H4 (cell line): ENCODE results near the gene DNAI2. TPM values are rescaled to one million over a fixed set of nuclear protein-coding genes. Genes with fewer than 3 reads are reported as not detected.

Source experiments
- DNase-seq: peaks from one replicate; pipeline ENCODE4 v3.0.0-alpha.2; 2015; ENCODE audit warnings: low spot score
- total RNA-seq: library from RNA; depleted of rRNA; stranded (reverse); fragments of >200 nt; shearing (Covaris generic); gene quantifications from 2 replicates; pipeline ENCODE4 v1.2.3, GENCODE V29; 2014; rRNA removed

DNAI2 gene
- total RNA-seq = not detected in 2 replicates

GRCh38 chr17:74274060-74274708 is at the start of gene DNAI2:
TSS of gene DNAI2 (plus strand) at chr17:74274234. CDS start at chr17:74281818, 7,584 bp downstream.
- DNase-seq = no peak

GRCh38 chr17:74224959-74225725 is 48.9 kb upstream of the DNAI2 start:
- DNase-seq = no peak

- DNase-seq = no peak
Observed at GRCh38 chr17:74226252-74226651, 47.8 kb upstream of the DNAI2 start.

GRCh38 chr17:74227271-74228080 is 46.6 kb upstream of the DNAI2 start:
- DNase-seq = no peak

GRCh38 chr17:74228306-74228978 is 45.6 kb upstream of the DNAI2 start:
- no peak for DNase-seq

- no peak for DNase-seq
Observed at GRCh38 chr17:74230896-74231295, 43.1 kb upstream of the DNAI2 start.

GRCh38 chr17:74231928-74232907 is 41.8 kb upstream of the DNAI2 start:
- DNase-seq = no peak

- DNase-seq = no peak
Observed at GRCh38 chr17:74233937-74234336, 40.1 kb upstream of the DNAI2 start.

- no peak for DNase-seq
Observed at GRCh38 chr17:74234486-74234885, 39.5 kb upstream of the DNAI2 start.

- no peak for DNase-seq
Observed at GRCh38 chr17:74235040-74235581, 38.9 kb upstream of the DNAI2 start.

GRCh38 chr17:74235911-74236371 is 38.1 kb upstream of the DNAI2 start:
- DNase-seq = no peak

- no peak for DNase-seq
Observed at GRCh38 chr17:74237321-74237720, 36.7 kb upstream of the DNAI2 start.

- no peak for DNase-seq
Observed at GRCh38 chr17:74239172-74239571, 34.9 kb upstream of the DNAI2 start.

GRCh38 chr17:74240618-74241205 is 33.3 kb upstream of the DNAI2 start:
- DNase-seq = no peak

- DNase-seq = no peak
Observed at GRCh38 chr17:74241431-74241830, 32.6 kb upstream of the DNAI2 start.

- no peak for DNase-seq
Observed at GRCh38 chr17:74241847-74242246, 32.2 kb upstream of the DNAI2 start.

- no peak for DNase-seq
Observed at GRCh38 chr17:74243013-74243755, 30.9 kb upstream of the DNAI2 start.

- DNase-seq = no peak
Observed at GRCh38 chr17:74244128-74244527, 29.9 kb upstream of the DNAI2 start.

- no peak for DNase-seq
Observed at GRCh38 chr17:74244548-74244947, 29.5 kb upstream of the DNAI2 start.
